Large intestine (tissue), 3 donors: ENCODE measurements around the gene RBP7. TPM values are rescaled to one million over a fixed set of nuclear protein-coding genes. Genes with fewer than 3 reads are reported as not detected.
"Not testable (repeated sequence)": the region's sequence is repeated elsewhere in the genome, so short reads cannot be mapped to it uniquely, and the experiment has no call there.

Source experiments
- DNase-seq, 2 donors: peaks; one replicate each; pipeline versions ENCODE4 v3.0.0 to v3.0.0-alpha.2; 2013
- H3K27ac ChIP-seq: one replicate; pipeline ENCODE4 v1.5.1; 2013; ENCODE audit warnings: low read length
- H3K27me3 ChIP-seq: 2 replicates; pipeline ENCODE4 v1.6.1; 2013; ENCODE audit warnings: low read length; ENCODE audit not compliant: control insufficient read depth, insufficient read depth
- H3K36me3 ChIP-seq: 2 replicates; pipeline ENCODE4 v1.6.1; 2013; ENCODE audit warnings: low read length; ENCODE audit not compliant: control insufficient read depth, insufficient read depth
- H3K4me1 ChIP-seq: one replicate; pipeline ENCODE4 v1.6.1; 2013; ENCODE audit warnings: low read length; ENCODE audit not compliant: control insufficient read depth, insufficient read depth
- H3K4me3 ChIP-seq: one replicate; pipeline ENCODE4 v1.5.1; 2013; ENCODE audit warnings: low read length
- H3K9me3 ChIP-seq: one replicate; pipeline ENCODE4 v1.6.1; 2013; ENCODE audit warnings: mild to moderate bottlenecking, low read depth, low read length, moderate library complexity; ENCODE audit not compliant: control insufficient read depth
- WGBS: methylation state at CpG from one replicate; pipeline ENCODE4 v1.1.5; 2013; ENCODE audit warnings: low lambda C conversion rate; ENCODE audit not compliant: insufficient coverage; 5-methylcytosine and 5-hydroxymethylcytosine counted together
- polyA plus RNA-seq: library from polyadenylated mRNA; unstranded; fragments of 120-200 nt; gene quantifications from one replicate; pipeline ENCODE4 v1.2.1, GENCODE V29; 2013

The RBP7 gene
- polyA plus RNA-seq, 1 donor, result 3.3 TPM

DNA sequence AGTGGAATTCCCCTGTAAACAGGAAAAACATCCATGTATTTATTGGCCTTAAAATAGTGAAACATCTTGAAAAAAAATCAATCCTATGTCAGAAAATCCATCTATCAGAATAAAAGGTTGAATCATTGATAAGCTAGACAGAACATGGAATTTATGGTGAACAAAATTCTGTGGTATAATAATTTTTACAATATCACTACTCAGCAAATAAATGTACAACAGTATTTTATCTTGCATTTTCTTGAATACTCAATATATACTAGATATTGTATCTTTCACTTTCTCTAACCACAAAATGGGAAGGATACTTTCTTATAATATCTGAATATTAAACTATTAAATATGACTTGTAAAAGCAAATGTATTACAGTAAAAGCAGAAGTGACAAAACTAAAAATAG lies 30.0 kb downstream of the RBP7 start:
- Histone ChIP-seq H3K4me3 (no peak overlapping the region), H3K36me3 (no peaks in the 10 kb centered on the region), H3K9me3 (no peaks in the 10 kb centered on the region), H3K4me1 (no peaks in the 10 kb centered on the region), H3K27me3 (no peaks in the 10 kb centered on the region), H3K27ac (no peak overlapping the region)
- DNase-seq, result no peak

DNA sequence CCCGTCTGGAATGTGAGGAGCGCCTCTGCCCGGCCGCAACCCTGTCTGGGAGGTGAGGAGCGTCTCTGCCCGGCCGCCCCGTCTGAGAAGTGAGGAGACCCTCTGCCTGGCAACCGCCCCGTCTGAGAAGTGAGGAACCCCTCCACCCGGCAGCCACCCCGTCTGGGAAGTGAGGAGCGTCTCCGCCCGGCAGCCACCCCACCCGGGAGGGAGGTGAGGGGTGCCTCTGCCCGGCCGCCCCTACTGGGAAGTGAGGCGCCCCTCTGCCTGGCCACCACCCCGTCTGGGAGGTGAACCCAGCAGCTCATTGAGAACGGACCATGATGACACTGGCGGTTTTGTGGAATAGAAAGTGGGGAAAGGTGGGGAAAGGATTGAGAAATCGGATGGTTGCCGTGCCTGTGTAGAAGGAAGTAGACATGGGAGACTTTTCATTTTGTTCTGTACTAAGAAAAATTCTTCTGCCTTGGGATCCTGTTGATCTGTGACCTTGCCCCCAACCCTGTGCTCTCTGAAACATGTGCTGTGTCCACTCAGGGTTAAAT lies 32.0 kb downstream of the RBP7 start:
- not testable (repeated sequence) for H3K4me1 ChIP-seq, H3K36me3 ChIP-seq, DNase-seq, H3K9me3 ChIP-seq, H3K27ac ChIP-seq, H3K27me3 ChIP-seq, H3K4me3 ChIP-seq
- WGBS, result no CpG with 5 or more reads among the region's 24 CpGs

DNA sequence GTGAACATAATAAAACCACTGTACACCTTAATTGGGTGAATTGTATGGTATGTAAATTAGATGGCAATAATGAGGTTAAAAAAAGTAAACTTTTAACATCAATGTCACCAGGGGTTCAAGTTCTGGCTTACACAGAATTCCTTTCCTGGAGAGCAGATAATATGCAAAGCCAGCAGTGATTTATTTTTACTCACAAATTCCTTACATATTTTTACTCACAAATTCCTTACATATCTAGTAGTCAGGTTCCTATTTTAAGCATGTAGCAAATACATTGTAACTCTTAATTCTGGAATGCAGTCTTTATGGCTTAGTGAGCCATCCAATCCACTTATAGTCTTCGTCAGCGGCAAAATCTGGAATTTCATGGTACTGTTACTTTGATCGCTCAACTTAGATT lies 34.4 kb downstream of the RBP7 start:
- no peaks in the 10 kb centered on the region for H3K4me1 ChIP-seq
- no peak overlapping the region for H3K4me3 ChIP-seq
- H3K36me3 ChIP-seq, result peaks cover 2% of the 10 kb centered on the region
- H3K9me3 ChIP-seq, result no peaks in the 10 kb centered on the region
- H3K27ac ChIP-seq, result no peak overlapping the region
- H3K27me3 ChIP-seq, result no peaks in the 10 kb centered on the region
- DNase-seq, result no peak
- no CpG with 5 or more reads among the region's 3 CpGs for WGBS

DNA sequence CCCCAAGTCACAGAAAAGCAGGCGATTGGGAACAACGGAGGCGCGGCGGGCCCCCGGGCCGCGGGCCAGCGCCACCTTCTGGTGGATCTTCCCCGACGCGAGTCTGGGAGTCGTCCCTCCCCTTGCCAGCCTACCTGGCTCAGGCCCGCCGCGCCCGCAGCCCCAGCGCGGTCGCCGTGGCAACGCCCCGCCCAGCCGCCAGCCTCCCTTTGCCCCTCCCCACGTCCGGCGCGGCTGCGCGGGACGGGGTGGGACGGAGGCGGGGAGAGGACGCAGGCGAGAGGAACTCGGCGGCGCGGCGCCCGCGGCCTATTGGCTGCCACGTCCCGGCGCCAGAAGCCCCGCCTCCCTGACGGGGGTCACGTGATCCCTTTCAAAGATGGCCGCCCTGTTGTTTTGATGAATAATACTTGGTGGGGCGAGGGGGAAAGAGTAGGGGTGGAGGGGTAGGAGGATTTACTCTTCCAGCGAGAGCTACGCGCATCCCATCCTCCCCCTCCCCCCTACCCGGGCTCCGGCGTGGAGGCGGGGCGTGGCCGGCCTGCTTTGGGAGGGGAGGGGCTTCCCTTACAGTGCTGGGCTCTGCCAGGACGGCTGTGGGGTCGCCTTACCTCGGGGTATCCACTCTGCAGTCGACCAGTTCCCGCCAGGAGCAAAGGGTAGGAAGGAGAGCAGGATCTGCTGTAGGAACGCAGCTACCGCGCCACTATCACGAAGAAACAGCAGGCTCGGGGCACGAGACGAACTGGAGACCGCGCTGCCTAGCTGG lies 35.7 kb downstream of the RBP7 start, which contains the start of gene UBE4B:
Gene UBE4B, plus strand, starts transcription at position 369 of the 769 bp plus-strand sequence. CDS start 713 bp downstream, outside the sequence.
- H3K27me3 ChIP-seq, result no peaks in the 10 kb centered on the region
- DNase-seq, result peak; percentile 99
- WGBS, result no CpG with 5 or more reads among the region's 73 CpGs

DNA sequence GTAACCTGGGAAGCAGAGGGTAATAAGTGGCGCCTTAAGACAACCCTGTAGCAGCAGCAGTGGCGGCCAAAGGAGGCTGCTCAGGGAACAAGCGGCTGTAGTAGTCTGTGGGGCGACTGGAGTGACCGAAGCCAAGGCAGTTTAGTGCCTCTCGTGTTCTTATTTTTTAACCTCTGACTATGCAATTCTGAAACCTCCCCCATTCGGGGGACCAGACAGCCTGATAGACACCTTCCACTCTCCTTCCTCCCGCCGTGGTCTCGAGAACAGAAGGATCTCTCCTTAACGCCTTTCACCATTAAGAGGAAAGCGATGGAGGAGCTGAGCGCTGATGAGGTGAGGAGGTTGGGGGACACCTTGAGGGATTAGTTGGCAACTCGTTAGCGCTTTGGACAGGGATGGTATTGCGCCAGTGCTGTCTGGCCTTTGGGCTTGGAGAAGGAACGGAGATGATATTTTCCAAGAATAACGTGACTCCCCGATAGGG lies 36.4 kb downstream of the RBP7 start:
- peak overlapping the region; percentile 92 for H3K4me3 ChIP-seq
- H3K27ac ChIP-seq, result peak overlapping the region; percentile 92
- WGBS, result 0% methylated on average over 3 of the region's 19 CpGs
- H3K27me3 ChIP-seq, result no peaks in the 10 kb centered on the region
- H3K4me1 ChIP-seq, result no peaks in the 10 kb centered on the region
- peaks cover 14% of the 10 kb centered on the region for H3K36me3 ChIP-seq
- peak in 1 of 2 donors; percentile 22 for DNase-seq
- H3K9me3 ChIP-seq, result no peaks in the 10 kb centered on the region

More for the DNA sequence above, 35.7 kb downstream of the RBP7 start, which contains the start of gene UBE4B:
- Histone ChIP-seq H3K4me1 (no peaks in the 10 kb centered on the region), H3K27ac (peak within 1 kb of the TSS; percentile 92), H3K36me3 (peaks cover 10% of the 10 kb centered on the region), H3K4me3 (peak within 1 kb of the TSS; percentile 92), H3K9me3 (no peaks in the 10 kb centered on the region)

DNA sequence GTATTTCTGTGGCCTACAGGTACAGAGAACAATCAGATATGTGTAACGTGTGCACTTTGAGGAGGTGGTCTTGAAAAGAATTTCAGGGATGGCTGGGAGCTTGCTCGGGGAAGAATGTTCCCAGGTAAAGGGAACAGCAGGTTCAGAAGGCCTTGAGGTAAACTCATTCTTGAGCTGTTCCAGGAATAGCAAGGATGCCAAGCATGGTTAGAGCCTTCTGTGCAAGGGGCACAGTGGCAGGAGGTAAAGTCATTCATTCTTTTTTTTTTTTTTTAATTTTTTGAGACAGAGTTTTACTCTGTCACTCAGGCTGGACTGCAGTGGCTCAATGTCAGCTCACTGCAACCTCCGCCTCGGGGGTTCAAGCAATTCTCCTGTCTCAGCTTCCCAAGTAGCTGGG lies 45.7 kb downstream of the RBP7 start:
- no CpG with 5 or more reads among the region's 4 CpGs for WGBS
- no peak overlapping the region for H3K4me3 ChIP-seq
- no peak overlapping the region for H3K27ac ChIP-seq
- peaks cover 26% of the 10 kb centered on the region for H3K36me3 ChIP-seq
- DNase-seq, result no peak
- H3K4me1 ChIP-seq, result peaks cover 11% of the 10 kb centered on the region
- no peaks in the 10 kb centered on the region for H3K9me3 ChIP-seq
- H3K27me3 ChIP-seq, result no peaks in the 10 kb centered on the region

DNA sequence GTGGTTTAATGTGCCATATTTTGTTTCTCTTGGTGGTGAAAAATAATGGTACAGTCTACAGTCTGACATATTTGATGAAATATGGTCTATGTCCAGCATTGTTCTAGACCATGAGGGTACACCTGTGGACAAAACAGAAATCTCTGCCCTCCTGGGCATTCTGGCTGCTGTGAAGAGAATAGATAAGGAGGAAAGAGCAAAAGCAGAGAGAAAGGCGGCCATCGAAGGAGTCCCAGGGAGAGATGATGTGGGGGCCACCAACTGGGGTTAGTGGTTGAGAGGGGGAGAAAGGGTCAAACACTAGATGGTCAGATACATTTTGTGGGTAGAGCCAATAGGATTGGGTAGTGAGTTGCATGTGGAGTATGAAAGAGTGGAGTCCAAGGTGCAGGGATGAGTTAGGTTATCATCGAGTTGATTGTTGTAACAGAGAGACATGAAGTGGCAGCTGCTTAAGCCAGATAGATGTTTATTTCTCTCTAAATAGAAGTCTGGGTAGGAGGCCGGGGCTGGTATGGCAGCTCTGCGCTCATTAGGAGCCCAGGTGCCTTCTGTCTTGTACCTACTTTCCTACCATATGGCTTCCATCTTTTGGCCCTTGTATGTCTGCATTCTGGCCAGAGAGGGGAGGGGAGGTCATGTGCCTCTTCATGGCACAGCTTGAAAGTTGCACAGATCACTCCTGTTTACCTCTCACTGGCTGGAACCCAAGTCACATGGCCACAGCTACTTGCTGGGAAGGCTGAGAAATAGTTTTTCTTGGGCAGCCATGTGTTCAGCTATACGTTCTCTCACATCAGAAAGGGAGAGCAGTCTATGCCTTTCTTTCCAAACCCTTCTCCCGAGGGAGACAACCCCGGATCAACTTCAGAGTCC lies 48.7 kb downstream of the RBP7 start:
- Histone ChIP-seq H3K9me3 (no peaks in the 10 kb centered on the region), H3K27ac (peak overlapping the region; percentile 8), H3K4me3 (no peak overlapping the region), H3K4me1 (peaks cover 11% of the 10 kb centered on the region), H3K36me3 (peaks cover 17% of the 10 kb centered on the region), H3K27me3 (no peaks in the 10 kb centered on the region)
- peak in 1 of 2 donors; percentile 53 for DNase-seq
- 100% methylated on average over 2 of the region's 8 CpGs for WGBS

DNA sequence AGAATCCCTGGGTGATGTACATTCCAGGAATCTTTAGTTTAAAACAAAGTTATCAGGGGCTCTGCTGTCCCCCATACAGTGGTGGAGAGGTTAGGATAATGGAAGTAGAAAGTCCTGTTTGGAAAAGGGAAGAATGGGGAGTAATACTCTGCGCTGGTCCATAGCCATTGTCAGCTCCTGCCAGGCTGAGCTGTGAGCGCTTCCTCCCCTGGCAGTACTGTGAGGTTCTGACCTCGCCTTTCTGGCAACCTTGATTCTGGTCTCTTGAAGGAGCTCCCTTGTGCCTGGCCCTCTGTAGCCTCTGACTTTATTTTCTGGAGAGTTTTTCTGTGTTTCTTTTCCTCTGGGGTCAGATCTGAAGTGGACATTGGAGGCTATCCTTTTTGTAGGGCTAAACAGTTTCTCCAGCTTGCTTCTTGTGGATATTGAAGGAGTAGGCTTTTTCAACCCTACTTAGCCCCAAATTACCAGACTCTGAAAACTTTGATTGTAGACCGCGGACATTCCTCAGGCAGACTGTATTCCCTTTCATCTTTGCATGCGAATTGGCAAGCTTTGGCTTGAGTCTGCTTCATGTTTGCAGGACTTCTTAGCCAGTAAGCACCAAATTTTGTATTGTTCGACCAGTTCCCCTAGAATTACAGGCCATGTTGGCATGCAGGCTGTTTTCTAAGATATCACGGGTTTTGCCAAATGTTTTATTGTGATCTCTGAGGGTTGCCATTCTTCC lies 49.5 kb downstream of the RBP7 start:
- Histone ChIP-seq H3K4me1 (peaks cover 11% of the 10 kb centered on the region), H3K9me3 (no peaks in the 10 kb centered on the region), H3K4me3 (no peak overlapping the region), H3K36me3 (peaks cover 25% of the 10 kb centered on the region), H3K27ac (no peak overlapping the region), H3K27me3 (no peaks in the 10 kb centered on the region)
- WGBS, result no CpG with 5 or more reads among the region's 8 CpGs
- no peak for DNase-seq

DNA sequence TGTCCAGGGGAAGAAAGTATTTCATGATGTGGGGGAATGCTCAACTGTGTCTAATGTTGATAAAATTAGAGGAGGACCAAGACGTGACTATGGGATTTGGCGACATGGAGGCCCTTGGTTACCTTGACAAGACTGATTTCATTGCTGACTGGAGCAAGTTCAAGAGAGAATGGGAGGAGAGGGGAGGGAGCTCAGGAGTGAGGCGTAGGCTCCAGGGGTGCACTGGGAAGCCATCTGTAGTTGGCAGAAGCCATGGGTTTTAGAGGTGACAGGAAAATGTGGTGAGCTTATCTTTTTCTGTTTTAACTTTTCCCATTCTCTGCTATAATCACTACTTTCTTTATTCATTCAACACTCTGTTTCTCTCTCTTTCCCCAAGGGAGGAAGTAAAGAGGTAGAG lies 51.6 kb downstream of the RBP7 start:
- Histone ChIP-seq H3K4me3 (no peak overlapping the region), H3K27ac (no peak overlapping the region), H3K4me1 (peaks cover 11% of the 10 kb centered on the region), H3K9me3 (no peaks in the 10 kb centered on the region), H3K36me3 (peaks cover 22% of the 10 kb centered on the region), H3K27me3 (no peaks in the 10 kb centered on the region)
- DNase-seq, result no peak
- WGBS, result no CpG with 5 or more reads among the region's 3 CpGs

DNA sequence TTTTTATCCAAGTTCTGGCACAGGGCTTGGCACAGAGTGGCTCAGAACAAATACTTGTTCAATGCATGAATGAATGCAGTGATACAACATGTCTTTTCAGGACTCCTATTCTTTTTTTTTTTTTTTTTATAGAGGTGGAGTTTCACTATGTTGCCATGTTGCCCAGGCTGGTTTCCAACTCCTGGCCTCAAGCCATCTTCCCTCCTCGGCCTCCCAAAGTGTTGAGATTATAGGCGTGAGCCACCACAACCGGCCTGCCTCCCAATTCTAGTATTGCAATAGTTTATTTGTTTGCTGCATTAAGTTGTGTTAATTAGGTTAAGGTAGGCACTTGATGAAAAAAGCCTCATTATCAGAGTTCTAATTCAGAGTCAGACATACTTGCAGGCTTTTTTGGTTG lies 53.6 kb downstream of the RBP7 start:
- no peaks in the 10 kb centered on the region for H3K9me3 ChIP-seq
- no peaks in the 10 kb centered on the region for H3K27me3 ChIP-seq
- H3K27ac ChIP-seq, result no peak overlapping the region
- DNase-seq, result no peak
- WGBS, result no CpG with 5 or more reads among the region's 3 CpGs
- peaks cover 9% of the 10 kb centered on the region for H3K4me1 ChIP-seq
- H3K36me3 ChIP-seq, result peaks cover 22% of the 10 kb centered on the region
- H3K4me3 ChIP-seq, result no peak overlapping the region
